SW 1271 (cell line): ENCODE measurements around the gene TNIK.

ENCODE experiments used
- DNase-seq, 2 experiments: peaks; one replicate each; lab custom pipeline; 2025; lab: John Stamatoyannopoulos, UW

TNIK gene

GRCh38 chr3:171459942-171460724 lies at the start of gene TNIK:
TNIK (minus strand) TSS chr3:171460405; CDS start chr3:171460063, 342 bp downstream.
- DNase-seq: peak; percentile 58 to 86

- DNase-seq: no peak
Observed at GRCh38 chr3:171508676-171509075, 48.5 kb upstream of the TNIK start.

DNA sequence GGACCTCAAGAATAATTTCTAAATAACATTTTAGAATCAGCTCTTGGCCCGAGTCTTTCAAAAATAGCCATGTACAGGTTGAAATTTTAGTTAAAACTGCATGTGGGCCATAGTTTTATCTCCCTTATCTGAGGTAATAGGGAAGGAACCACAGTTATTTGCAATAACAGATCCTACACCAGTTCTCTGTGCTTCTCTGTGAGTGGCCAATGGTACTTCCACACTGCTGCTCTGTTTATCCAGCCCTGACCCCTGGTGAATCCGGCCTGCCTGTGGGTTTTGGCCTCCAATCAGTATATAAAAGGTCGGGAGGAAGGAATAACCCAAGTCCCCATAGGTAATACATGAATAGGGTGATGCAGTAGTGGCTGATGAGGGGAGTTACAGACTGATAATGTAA lies 48.0 kb upstream of the TNIK start:
- no peak for DNase-seq

DNA sequence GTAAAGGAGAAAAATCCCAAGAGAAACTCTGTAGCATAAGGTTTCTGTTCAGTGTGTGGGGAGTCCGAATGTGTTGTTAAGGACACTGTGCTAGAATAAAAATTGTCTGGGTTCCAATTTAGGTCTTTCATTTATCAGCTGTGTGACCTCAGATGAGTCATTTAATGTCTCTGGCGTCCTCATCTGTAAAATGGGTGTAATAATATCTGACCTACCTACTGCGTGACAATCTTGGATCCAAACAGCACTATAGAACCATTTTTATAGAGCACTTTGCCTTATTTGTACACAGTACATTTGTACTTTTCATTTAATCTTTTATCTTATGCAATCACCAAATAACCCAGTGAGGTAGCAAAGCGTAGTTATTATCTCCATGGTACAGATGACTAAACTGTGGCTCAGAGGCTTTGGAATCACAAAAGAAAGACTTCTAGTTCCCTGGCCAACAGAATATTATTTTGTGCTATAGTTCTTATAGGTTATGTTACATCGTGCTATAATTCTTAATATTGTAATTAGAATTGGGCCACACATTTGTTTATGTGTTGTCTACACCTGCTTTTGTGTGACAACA lies 46.6 kb upstream of the TNIK start:
- no peak for DNase-seq

GRCh38 chr3:171505822-171506333 lies 45.7 kb upstream of the TNIK start:
- no peak for DNase-seq

- DNase-seq: no peak
Observed at GRCh38 chr3:171504376-171504775, 44.2 kb upstream of the TNIK start.

DNA sequence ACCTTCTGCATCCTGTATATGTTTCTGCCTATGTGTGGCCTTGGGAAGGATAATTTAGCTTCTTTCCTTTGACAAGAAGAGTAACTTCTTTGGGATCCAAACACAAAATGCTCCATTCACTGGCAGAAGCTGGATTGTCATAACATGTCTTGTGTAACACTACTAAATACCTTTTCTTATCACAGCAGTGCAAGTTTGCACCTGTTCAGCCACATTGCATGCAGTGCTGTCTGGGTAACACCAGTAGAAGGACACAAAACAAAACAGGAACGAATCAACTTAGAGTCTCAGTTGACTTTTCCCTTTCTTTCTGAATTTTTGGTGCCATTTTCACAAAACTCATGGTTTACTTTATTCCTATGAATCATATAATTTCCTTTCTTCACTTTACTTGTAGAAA lies 43.6 kb upstream of the TNIK start:
- no peak for DNase-seq

DNA sequence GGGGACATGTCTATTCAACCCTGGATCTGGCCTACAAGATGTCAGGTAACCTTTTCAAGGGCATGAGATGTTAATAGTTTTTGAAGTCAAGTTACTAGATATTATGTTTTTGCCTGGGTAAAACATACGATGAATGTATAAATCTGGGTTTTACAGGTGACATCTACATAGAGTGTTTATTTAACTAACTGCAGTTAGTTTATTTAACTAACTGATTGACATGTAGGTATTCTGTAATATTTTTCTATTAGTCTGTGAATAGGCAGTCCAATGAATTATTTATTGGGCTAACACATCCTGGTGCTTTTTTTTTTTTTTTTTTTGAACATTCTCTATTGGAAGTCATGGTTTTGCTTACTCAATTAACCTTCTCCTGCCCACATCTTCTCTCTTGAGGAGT lies 38.7 kb upstream of the TNIK start:
- no peak for DNase-seq

DNA sequence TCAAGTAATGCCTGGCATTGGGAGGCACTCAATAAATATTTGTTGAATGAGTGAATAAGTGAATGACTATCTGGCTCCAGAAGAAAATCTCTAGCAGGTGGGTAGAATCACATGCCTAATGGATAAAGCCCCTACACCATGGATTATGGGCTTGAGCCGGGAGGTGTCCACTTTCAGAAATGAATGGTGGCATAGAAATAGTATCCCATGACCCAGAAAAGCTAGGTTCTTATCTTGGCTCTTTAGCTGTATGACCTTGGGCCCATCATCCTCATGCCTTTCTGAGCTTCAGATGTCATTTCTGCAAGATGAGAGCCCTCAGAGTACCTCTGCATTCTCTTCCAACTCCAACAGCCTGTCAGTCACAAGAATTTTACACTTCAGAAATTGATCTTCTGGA lies 37.3 kb upstream of the TNIK start:
- DNase-seq: no peak

GRCh38 chr3:171495413-171495812 lies 35.2 kb upstream of the TNIK start:
- DNase-seq: no peak

- no peak for DNase-seq
Observed at GRCh38 chr3:171494457-171495109, 34.4 kb upstream of the TNIK start.

DNA sequence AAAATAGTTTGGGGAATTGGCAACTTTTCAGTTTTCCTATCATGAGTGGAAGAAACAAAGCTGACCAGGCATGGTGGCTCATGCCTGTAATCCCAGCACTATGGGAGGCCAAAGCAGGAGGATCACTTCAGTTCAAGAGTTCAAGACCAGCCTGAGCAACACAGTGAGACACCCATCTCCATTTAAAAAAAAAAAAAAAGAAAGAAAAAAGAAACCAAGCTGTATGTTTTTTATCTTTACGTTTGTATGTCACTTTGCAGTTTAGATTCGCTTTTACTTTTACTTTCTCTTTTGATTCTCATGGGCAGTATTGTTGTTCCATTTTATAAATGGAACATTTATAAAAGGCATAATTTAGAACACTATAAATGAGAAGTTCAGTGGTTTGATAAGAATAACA lies 31.2 kb upstream of the TNIK start:
- no peak for DNase-seq

DNA sequence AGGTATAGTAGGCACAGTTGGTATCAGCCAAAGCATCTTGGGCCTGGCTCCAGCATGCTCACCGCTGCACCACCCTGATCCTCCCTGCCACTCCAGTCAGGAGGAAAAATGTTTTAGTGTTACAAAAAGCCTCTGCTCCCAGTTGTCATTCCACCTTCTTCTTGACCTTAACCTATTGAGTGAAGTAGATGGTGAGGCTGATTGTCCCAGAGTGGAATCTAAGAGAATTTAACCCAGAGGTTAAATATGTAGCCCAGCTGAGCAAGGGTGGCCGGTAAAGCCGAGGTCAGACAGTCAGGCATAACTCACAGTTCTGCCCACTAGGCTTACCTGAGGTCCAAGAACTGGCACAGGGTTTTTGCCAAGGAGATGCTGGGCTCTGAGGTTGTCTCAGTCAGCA lies 30.7 kb upstream of the TNIK start:
- DNase-seq: no peak

GRCh38 chr3:171489348-171489747 lies 29.1 kb upstream of the TNIK start:
- DNase-seq: no peak

- no peak for DNase-seq
Observed at GRCh38 chr3:171488479-171488878, 28.3 kb upstream of the TNIK start.

- DNase-seq: no peak
Observed at GRCh38 chr3:171487382-171487781, 27.2 kb upstream of the TNIK start.

DNA sequence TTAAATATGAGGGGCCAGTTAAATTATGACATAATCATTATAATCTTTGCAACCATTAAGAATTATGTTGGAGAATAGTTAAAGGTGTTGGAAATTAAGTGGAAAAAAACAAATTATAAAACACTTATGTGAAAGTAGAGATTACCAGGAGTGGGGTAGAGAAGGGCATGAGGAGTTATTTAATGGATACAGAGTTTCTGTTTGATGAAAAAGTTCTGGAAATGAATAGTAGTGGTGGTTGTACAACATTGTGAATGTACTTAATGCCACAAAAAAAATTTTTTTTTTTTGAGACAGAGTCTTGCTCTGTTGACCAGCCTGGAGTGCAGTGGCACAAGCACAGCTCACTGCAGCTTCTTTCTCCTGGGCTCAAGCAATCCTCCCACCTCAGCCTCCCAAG lies 25.1 kb upstream of the TNIK start:
- no peak for DNase-seq

GRCh38 chr3:171481011-171481410 lies 20.8 kb upstream of the TNIK start:
- no peak for DNase-seq

DNA sequence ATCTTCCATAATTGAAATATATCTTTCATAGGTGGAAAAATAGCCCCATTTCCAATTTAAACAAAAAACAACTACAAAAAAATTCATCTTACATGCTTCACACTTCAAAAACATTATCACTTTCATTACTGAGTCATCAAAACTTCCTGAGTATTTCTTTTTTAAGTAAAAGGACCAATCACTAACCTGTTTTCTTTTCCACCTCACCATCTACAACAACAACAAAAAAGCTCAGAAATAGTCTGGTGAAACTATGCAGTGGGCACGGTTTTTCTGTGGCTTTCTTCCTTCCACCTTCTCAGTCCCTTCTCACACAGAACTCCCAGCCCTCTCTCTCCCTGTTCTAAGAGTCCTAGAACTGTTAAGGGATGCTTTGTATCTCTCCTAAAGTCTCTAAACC lies 20.3 kb upstream of the TNIK start:
- DNase-seq: no peak

GRCh38 chr3:171476532-171477102 lies 16.4 kb upstream of the TNIK start:
- DNase-seq: no peak

DNA sequence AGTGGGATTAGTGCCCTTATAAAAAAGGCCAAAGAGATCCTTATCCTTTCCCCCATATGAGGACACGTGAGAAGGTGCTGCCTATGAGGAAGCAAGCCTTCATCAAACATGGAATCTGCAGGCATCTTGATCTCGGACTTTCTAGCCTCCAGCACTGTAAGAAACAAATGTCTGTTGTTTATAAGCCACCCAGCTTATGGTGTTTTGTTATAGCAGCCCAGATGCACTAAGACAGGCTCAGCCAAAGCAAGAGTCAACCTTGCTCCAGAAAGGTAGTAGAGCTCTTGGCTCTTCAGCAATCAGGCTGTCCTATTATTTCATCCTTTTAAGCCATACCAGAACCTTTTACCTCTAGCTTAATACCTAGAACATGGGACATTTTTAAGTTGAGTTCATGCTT lies 12.3 kb upstream of the TNIK start:
- DNase-seq: no peak

- no peak for DNase-seq
Observed at GRCh38 chr3:171470714-171471227, 10.6 kb upstream of the TNIK start.

GRCh38 chr3:171469376-171469775 lies 9.2 kb upstream of the TNIK start:
- no peak for DNase-seq
